Natural killer cell (primary cell): ENCODE results near the gene GRAMD4. TPM values are rescaled to one million over a fixed set of nuclear protein-coding genes. Genes with fewer than 3 reads are reported as not detected.
A peak's percentile ranks its signal among the peaks of the same experiment; 100 is the strongest.

Experiments
- ATAC-seq, 3 donors: fragments of 150-1000 bp in 2 of 3; fragments of 200-7000 bp in 1 of 3; cut with Tn5 transposase; 1 replicate in 1 of 3; 2 replicates in 2 of 3; pipeline ENCODE4 v1.10.0; 2021; ENCODE audit warnings: mild to moderate bottlenecking in 2 of 3, moderate library complexity in 2 of 3
- DNase-seq, 2 donors: peaks; one replicate each; pipeline versions ENCODE4 v3.0.0 to v3.0.0-alpha.2; 2013 to 2021; ENCODE audit warnings: mixed read lengths in 1 of 2
- H3K27ac ChIP-seq: one replicate; pipeline ENCODE4 v1.5.1; 2013; ENCODE audit warnings: mild to moderate bottlenecking, low read length
- H3K27me3 ChIP-seq: one replicate; pipeline ENCODE4 v1.6.1; 2013; ENCODE audit warnings: low read length; ENCODE audit not compliant: control insufficient read depth, insufficient read depth
- H3K36me3 ChIP-seq: one replicate; pipeline ENCODE4 v1.6.1; 2013; ENCODE audit warnings: low read length; ENCODE audit not compliant: control insufficient read depth, insufficient read depth
- H3K4me1 ChIP-seq: one replicate; pipeline ENCODE4 v1.6.1; 2013; ENCODE audit warnings: low read length; ENCODE audit not compliant: control insufficient read depth, insufficient read depth
- H3K4me3 ChIP-seq: one replicate; pipeline ENCODE4 v1.5.1; 2013; ENCODE audit warnings: low read length
- H3K9me3 ChIP-seq: one replicate; pipeline ENCODE4 v1.6.1; 2013; ENCODE audit warnings: low read length; ENCODE audit not compliant: control insufficient read depth, insufficient read depth
- H3K27ac Mint-ChIP-seq, 2 donors: one replicate each; pipeline ENCODE4 v1.8.0; 2022; ENCODE audit warnings: mild to moderate bottlenecking in 2 of 2, mixed read lengths in 2 of 2, moderate library complexity in 1 of 2
- H3K27me3 Mint-ChIP-seq, 2 donors: one replicate each; pipeline ENCODE4 v1.8.0; 2022; ENCODE audit warnings: low read depth in 2 of 2, mixed read lengths in 2 of 2
- H3K36me3 Mint-ChIP-seq: one replicate; pipeline ENCODE4 v1.8.0; 2022; ENCODE audit warnings: mixed read lengths
- H3K4me1 Mint-ChIP-seq, 2 donors: one replicate each; pipeline ENCODE4 v1.8.0; 2022; ENCODE audit warnings: mixed read lengths in 2 of 2
- H3K4me3 Mint-ChIP-seq: one replicate; pipeline ENCODE4 v1.8.0; 2022; ENCODE audit warnings: mild to moderate bottlenecking, moderate library complexity, mixed read lengths
- H3K9me3 Mint-ChIP-seq, 2 donors: one replicate each; pipeline ENCODE4 v1.8.0; 2022; ENCODE audit warnings: mixed read lengths in 2 of 2
- WGBS: methylation state at CpG from one replicate; pipeline ENCODE4 v1.1.7; 2013; ENCODE audit warnings: missing lambda C conversion rate; ENCODE audit not compliant: insufficient coverage; 5-methylcytosine and 5-hydroxymethylcytosine counted together
- intact Hi-C: fragments of 100-400 bp; cut with micrococcal nuclease; formaldehyde crosslinking; loops from one replicate; pipeline ENCODE4 v1.14.2; 2022
- total RNA-seq, 4 donors: library from RNA; stranded (reverse); fragments of 120-200 nt in 1 of 4; gene quantifications; one replicate each; pipeline versions ENCODE4 v1.2.3 to v1.2.4, GENCODE V29; 2013 to 2022
- TF ChIP-seq, protein P1 (sequence below): fragments of 200-600 bp; IDR thresholded peaks from one replicate; pipeline ENCODE4 v1.8.0; 2022; ENCODE audit warnings: antibody characterized with exemption

GRAMD4 gene
- total RNA-seq, 3 donors from 2014 or later (not counting 1 experiment from before 2014, with no cell fraction given): 30.0 to 78.5 (median 41.6) TPM

DNA sequence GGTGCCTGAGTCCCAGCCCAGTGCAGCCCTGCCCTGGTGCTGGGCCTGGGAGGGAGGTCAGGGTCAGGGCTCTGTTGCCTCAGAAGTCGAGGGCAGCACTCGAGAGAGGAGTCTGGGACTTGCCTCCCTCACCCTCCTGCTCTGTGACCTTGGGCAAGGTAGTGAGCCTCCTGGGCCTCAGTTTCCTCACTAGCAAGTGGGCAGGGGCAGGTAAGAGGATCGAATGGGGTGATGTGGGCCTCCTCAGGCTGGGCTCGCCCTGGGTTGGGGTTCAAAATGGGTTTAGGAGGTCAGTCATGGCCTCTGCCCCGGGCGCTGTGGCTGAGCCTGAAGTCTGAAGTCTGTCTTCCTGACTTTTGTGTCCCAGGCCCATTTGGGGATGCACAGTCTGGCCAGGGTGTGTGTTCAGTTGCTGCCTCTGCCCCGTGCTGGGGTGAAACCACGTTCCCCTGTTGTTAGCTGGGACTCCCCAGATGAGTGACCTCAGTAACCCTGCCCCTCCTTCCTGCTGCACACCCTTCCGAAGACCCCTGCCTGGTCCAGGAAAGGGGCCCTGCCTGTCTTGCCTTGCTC is 41.8 kb upstream of the GRAMD4 start:
- H3K4me1 ChIP-seq: peaks cover 62% of the 10 kb centered on the region
- TF ChIP-seq, protein P1, sequence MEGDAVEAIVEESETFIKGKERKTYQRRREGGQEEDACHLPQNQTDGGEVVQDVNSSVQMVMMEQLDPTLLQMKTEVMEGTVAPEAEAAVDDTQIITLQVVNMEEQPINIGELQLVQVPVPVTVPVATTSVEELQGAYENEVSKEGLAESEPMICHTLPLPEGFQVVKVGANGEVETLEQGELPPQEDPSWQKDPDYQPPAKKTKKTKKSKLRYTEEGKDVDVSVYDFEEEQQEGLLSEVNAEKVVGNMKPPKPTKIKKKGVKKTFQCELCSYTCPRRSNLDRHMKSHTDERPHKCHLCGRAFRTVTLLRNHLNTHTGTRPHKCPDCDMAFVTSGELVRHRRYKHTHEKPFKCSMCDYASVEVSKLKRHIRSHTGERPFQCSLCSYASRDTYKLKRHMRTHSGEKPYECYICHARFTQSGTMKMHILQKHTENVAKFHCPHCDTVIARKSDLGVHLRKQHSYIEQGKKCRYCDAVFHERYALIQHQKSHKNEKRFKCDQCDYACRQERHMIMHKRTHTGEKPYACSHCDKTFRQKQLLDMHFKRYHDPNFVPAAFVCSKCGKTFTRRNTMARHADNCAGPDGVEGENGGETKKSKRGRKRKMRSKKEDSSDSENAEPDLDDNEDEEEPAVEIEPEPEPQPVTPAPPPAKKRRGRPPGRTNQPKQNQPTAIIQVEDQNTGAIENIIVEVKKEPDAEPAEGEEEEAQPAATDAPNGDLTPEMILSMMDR: no peak
- WGBS: 49% methylated on average over 9 of the region's 9 CpGs
- Mint-ChIP-seq H3K4me3 (peak overlapping the region; percentile 95), H3K27ac (peak overlapping the region; percentile 18 to 86), H3K4me1 (peaks cover 32 to 61% of the 10 kb centered on the region in 2 donors), H3K27me3 (no peaks in the 10 kb centered on the region), H3K9me3 (no peaks in the 10 kb centered on the region), H3K36me3 (no peaks in the 10 kb centered on the region)
- H3K27me3 ChIP-seq: no peaks in the 10 kb centered on the region
- H3K36me3 ChIP-seq: no peaks in the 10 kb centered on the region
- DNase-seq (no peak), ATAC-seq (no peak)
- H3K4me3 ChIP-seq: peak overlapping the region; percentile 59
- H3K9me3 ChIP-seq: no peaks in the 10 kb centered on the region
- no peak overlapping the region for H3K27ac ChIP-seq
- intact Hi-C loops: no loop called here

DNA sequence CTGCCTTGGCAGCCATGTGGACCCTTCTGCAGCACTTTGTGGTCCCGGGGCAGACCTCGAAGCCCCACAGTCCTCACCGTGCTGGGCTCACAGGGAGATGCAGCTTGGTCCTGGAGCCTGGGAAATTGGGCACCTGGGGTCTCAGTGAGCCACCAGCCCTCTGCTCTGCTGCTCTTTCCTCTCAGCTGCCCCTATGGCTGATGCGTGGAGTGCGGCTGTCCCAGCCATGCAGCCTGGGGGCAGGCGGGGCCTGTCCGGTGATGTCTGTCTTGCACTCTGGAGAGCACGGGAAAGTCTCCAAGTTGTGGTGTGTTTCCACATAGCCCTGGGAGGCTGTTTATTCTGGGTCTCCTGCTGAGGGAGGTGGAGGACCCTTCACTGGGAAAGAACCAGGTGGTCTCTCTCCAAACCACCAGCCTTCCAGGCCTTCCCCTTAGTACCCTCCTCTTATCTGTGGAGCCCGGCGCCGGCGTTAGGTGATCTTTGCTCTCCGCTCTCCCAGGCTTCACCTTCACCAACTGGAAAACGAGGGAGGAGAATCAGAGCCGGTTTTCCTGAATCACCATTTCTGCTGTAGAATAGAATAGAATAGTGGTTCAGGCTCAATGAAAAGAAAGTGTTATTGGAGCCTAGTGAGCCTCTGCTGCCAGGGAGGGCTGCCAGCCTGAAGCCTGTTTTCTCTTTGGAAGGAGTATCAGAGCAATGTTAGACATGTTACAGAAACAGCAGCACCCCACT is 41.2 kb upstream of the GRAMD4 start:
- no peak for DNase-seq
- H3K27me3 ChIP-seq: no peaks in the 10 kb centered on the region
- intact Hi-C loops: no loop called here
- 87% methylated on average over 15 of the region's 15 CpGs for WGBS
- H3K27ac Mint-ChIP-seq: peak overlapping the region; percentile 18 to 86
- TF ChIP-seq, protein P1: no peak
- H3K4me3 ChIP-seq: no peak overlapping the region
- H3K27ac ChIP-seq: no peak overlapping the region
- H3K36me3 ChIP-seq: no peaks in the 10 kb centered on the region
- H3K4me1 ChIP-seq: peaks cover 62% of the 10 kb centered on the region
- no peaks in the 10 kb centered on the region for H3K27me3 Mint-ChIP-seq
- no peak for ATAC-seq
- peaks cover 36 to 61% of the 10 kb centered on the region in 2 donors for H3K4me1 Mint-ChIP-seq
- H3K9me3 Mint-ChIP-seq: no peaks in the 10 kb centered on the region
- H3K4me3 Mint-ChIP-seq: peak overlapping the region; percentile 95
- H3K36me3 Mint-ChIP-seq: no peaks in the 10 kb centered on the region
- no peaks in the 10 kb centered on the region for H3K9me3 ChIP-seq

DNA sequence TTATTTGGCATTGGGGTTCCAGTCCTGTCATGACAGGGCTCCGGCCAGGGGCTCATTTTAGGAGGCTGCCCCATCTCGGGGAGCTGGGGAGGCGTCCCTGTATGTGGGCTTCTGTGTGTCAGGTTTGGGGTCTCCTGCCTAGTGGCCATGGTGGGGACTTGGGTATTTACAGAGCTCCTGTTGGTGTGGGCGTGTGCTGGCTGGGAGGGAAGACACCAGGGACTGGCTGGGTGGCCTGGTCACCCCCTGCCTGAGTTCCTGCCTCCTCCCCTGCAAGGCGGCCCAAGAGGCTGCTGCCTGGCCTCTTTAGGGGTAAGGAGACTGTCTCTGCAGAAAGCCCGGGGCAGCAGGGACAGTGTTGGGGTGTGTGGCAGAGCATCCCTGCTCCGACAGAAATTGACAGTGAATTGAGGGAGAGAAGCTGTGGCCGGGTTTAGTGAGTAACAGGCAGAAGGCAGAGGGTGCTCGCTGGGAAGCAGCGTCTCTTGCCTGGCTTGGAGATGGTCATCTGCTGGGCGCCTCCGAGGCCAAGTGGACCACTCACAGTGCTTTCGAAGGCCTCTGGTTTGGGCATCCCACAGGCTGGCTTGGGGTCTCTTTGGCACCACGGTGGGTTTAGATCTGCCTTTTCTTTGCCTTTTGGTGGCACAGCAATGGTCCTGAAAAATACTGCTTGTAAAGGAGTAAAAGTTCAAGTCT is 40.3 kb upstream of the GRAMD4 start:
- Histone ChIP-seq H3K4me3 (no peak overlapping the region), H3K36me3 (no peaks in the 10 kb centered on the region), H3K4me1 (peaks cover 62% of the 10 kb centered on the region), H3K27ac (no peak overlapping the region), H3K27me3 (no peaks in the 10 kb centered on the region), H3K9me3 (no peaks in the 10 kb centered on the region)
- TF ChIP-seq, protein P1: no peak
- peak overlapping the region in 1 of 2 donors; percentile 86 for H3K27ac Mint-ChIP-seq
- peak overlapping the region; percentile 49 for H3K4me3 Mint-ChIP-seq
- no peak for DNase-seq
- ATAC-seq: no peak
- H3K27me3 Mint-ChIP-seq: no peaks in the 10 kb centered on the region
- H3K4me1 Mint-ChIP-seq: peaks cover 35 to 61% of the 10 kb centered on the region in 2 donors
- intact Hi-C loops: no loop called here
- no peaks in the 10 kb centered on the region for H3K9me3 Mint-ChIP-seq
- WGBS: 93% methylated on average over 14 of the region's 14 CpGs
- no peaks in the 10 kb centered on the region for H3K36me3 Mint-ChIP-seq
